IPS-15b (cell line): ENCODE measurements around the gene MOK.

Experiments used
- H3K27me3 ChIP-seq: one replicate; pipeline ENCODE4 v1.6.1; 2013; ENCODE audit warnings: low read length; ENCODE audit not compliant: control insufficient read depth, insufficient read depth
- H3K36me3 ChIP-seq: one replicate; pipeline ENCODE4 v1.6.1; 2013; ENCODE audit warnings: low read length; ENCODE audit not compliant: control insufficient read depth, insufficient read depth
- H3K4me1 ChIP-seq: one replicate; pipeline ENCODE4 v1.6.1; 2013; ENCODE audit warnings: mild to moderate bottlenecking, low read length; ENCODE audit not compliant: control insufficient read depth, insufficient read depth
- H3K4me3 ChIP-seq: one replicate; pipeline ENCODE4 v1.5.1; 2013; ENCODE audit warnings: low read depth, low read length
- H3K9ac ChIP-seq: one replicate; pipeline ENCODE4 v1.6.1; 2013; ENCODE audit warnings: low read depth, mild to moderate bottlenecking, low read length
- H3K9me3 ChIP-seq: one replicate; pipeline ENCODE4 v1.6.1; 2013; ENCODE audit warnings: mild to moderate bottlenecking, low read length; ENCODE audit not compliant: control insufficient read depth, insufficient read depth

MOK gene

GRCh38 chr14:102180248-102180998 lies 124.5 kb downstream of the MOK start:
- Histone ChIP-seq H3K9ac (no peak overlapping the region), H3K4me3 (no peak overlapping the region), H3K36me3 (no peaks in the 10 kb centered on the region), H3K27me3 (no peaks in the 10 kb centered on the region), H3K4me1 (peaks cover 12% of the 10 kb centered on the region), H3K9me3 (no peaks in the 10 kb centered on the region)
